GM19239 (cell line): ENCODE data around the gene LAMA2.
A peak's percentile ranks its signal among the peaks of the same experiment; 100 is the strongest.

Source experiments
- DNase-seq: peaks from one replicate; pipeline ENCODE4 v3.0.0; 2011; ENCODE audit warnings: low spot score; ENCODE audit not compliant: insufficient read length
- FAIRE-seq: peaks from 2 replicates; lab custom pipeline; 2011; peaks lifted over from hg19 to GRCh38; lab: Jason Lieb, UNC

The LAMA2 gene

DNA sequence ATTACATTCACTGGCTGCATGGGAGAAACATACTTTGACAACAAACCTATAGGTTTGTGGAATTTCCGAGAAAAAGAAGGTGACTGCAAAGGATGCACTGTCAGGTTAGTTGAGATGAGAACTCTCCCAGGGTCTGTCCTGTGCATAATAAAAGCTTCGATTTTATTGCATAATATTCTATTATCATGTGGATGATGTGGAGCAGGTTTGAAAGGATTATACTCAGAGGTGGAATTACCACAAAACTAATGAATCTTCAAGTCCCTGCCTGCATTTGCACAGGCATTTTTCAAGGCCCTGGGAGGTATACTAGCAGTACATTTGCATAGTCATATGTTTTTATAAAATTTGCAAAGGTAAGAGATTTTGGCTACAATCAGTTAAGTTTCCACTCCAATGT, 577.3 kb downstream of the LAMA2 start:
- DNase-seq: no peak
- no peak for FAIRE-seq

GRCh38 chr6:129469070-129469662, 586.2 kb downstream of the LAMA2 start:
- FAIRE-seq: no peak
- no peak for DNase-seq

GRCh38 chr6:129472239-129472638, 589.3 kb downstream of the LAMA2 start:
- DNase-seq (no peak), FAIRE-seq (no peak)

GRCh38 chr6:129473546-129473945, 590.6 kb downstream of the LAMA2 start:
- no peak for FAIRE-seq
- no peak for DNase-seq

DNA sequence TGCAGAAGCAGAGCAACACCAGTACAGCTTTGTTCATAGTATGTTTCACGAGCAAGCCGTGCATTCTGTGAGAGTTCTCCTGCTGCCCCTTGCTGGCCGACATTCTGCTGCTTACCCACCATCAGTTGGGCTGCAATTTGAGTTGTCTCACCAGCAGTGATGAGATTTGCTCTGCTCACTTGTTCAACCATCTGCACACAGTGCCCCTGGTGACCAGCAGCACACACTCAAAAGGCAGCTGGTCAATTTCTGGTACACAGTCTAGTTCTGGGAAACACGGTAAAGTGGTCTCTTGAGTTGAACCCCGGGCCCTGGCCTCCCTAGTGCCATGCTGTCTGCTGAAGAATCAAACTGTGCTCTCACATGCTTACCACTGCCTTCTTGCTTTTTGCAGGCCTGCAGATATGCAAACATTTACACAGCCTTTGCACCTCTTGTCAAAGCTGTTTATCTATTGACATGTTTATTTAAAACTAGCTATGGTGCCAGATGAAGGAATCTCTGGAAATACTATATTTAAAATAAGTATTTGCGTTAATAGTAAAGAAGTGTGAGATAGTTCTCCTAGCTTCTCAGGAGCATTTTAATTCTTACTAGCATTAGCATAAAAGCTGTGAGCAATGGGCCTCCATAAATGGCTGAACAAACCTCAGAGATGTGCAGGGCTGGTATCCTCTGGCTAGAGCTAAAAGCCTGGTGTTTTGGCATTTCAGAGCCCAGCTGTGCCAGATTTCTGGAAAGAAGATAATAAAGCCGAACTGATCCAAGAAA, 592.7 kb downstream of the LAMA2 start:
- DNase-seq (no peak), FAIRE-seq (no peak)

DNA sequence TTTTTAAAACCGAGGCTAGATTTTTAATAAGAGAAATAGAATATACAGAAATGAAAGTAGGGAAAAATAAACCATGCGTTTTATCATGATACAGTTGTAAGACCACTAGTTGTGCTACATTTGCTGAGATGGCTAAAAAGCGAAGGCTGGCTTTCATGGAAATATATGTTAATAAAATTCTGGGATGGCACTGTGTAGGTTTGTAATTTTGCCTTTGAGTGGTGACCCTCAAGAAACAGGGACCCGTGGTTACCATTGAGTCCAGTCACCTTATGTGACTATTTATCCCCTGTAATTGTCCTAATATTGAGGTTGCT, 593.3 kb downstream of the LAMA2 start:
- no peak for FAIRE-seq

DNA sequence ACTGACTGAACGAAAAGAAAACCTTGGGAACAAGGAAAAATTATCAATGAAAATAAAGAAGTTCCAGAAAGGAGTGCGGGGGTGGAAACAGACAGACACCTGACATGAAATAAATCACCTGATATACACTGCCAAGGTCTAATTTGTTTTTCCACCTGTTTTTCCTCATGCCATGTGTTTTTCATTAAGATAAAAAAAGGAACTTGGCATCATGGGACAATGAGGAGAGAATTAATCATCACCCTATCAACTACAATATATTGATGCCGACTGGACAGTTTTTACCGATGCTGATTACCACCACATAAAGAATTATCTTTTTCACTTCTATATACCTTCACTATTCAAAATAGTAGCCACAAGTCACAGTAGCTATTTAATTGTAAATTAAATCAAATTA, 593.9 kb downstream of the LAMA2 start:
- DNase-seq: no peak
- no peak for FAIRE-seq

More for the DNA sequence above, 593.3 kb downstream of the LAMA2 start:
- DNase-seq: no peak

DNA sequence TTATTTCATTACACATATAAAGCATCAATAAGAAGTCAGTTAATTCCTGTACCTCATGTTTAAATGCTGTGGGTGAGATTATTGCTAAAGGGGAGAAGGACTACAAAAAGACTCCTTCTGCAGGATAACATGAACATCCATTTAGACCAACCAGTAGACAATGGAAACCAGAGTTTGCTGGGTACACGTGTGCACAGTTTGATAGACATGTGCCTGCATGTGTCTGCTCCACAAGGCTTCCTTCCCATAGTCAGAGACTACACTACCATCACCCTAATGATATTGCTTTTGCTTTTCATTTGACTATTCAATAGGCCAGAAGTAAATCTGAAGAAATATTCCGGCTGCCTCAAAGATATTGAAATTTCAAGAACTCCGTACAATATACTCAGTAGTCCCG, 595.4 kb downstream of the LAMA2 start:
- no peak for FAIRE-seq

GRCh38 chr6:129481706-129482105, 598.8 kb downstream of the LAMA2 start:
- FAIRE-seq (no peak), DNase-seq (no peak)

More for the DNA sequence above, 595.4 kb downstream of the LAMA2 start:
- no peak for DNase-seq

DNA sequence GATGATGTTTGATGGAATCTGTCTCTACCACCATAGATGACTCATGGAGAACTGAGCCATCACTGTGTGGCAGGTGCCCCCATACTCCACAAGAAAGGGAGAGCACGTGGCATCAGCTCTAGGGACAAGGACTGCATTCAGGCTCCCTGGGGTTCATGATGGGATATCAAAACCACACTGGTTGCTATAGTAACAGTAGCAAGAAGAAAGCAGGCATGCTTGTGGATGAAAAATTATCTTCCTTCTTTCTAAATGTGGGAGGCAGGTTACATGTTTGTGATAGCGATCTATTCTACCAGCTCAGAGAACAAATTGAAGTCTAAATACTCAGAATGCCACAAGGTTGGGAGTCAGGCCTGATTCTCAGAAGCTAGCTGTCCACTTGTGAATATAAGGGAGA, 602.8 kb downstream of the LAMA2 start:
- DNase-seq (no peak), FAIRE-seq (no peak)

- FAIRE-seq: no peak
- no peak for DNase-seq
Measured at GRCh38 chr6:129486327-129486726, 603.4 kb downstream of the LAMA2 start.

DNA sequence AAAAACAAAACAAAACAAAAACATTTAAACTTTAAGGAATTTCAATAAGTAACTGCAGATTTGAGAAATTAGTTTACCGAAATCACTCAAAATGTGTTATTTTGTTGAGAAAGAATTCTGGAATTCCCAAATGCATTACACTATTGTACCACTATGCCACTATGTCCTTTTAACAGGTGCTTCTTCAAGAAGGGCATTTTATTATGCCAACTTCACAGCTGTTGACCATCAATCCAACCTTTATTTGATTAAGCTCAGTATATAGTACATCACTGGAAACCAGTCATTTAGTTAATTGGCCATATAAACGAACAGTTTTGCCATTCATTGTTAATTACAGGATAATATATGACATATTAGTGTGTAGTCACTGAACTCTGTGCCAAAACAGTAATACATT, 605.4 kb downstream of the LAMA2 start:
- DNase-seq: no peak

DNA sequence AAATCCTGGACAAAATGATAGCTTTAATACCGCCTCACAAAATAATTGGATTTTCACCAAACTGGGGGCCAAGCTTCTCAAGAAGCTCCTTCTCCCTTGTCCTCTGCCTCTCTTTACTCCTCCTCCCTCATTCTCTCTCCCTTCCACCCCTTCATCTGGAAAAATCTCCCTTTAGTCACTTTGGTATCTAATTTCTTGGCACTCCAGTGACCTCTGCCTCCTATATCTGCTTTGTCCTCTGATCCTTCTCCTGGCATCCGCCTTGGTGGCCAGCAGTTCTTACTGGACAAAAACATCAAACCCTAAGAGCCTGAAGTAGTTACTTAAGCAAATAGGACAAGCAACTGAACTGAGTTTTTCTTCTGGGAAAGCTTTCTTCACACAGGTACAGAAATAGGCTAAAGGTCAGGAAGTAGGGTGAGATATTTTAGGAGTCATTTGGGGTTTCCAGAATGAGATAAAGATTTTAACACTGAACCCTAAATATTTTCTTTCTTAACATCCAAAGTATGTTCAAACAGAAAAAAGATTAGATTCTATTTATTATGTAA, 606.4 kb downstream of the LAMA2 start:
- DNase-seq (no peak), FAIRE-seq (peak; percentile 21)

More for the DNA sequence above, 605.4 kb downstream of the LAMA2 start:
- FAIRE-seq: peak; percentile 4

GRCh38 chr6:129490521-129491255, 607.8 kb downstream of the LAMA2 start:
- FAIRE-seq: peak; percentile 95
- peak; percentile 53 for DNase-seq

GRCh38 chr6:129491436-129491835, 608.5 kb downstream of the LAMA2 start:
- FAIRE-seq: no peak
- no peak for DNase-seq

DNA sequence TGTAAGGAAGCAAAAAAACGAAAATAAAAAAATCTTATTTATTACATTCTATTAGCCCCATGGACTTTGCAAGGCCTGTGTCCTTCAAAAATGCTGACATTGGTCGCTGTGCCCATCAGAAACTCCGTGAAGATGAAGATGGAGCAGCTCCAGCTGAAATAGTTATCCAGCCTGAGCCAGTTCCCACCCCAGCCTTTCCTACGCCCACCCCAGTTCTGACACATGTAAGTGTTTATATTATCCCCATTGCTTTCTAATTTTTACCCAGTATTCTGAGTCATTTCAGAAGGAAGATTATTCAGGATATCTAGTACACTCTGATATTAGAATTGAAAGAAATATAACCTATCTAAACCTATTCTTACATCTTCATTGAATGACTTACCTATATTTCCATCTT, 609.3 kb downstream of the LAMA2 start:
- FAIRE-seq (no peak), DNase-seq (no peak)

DNA sequence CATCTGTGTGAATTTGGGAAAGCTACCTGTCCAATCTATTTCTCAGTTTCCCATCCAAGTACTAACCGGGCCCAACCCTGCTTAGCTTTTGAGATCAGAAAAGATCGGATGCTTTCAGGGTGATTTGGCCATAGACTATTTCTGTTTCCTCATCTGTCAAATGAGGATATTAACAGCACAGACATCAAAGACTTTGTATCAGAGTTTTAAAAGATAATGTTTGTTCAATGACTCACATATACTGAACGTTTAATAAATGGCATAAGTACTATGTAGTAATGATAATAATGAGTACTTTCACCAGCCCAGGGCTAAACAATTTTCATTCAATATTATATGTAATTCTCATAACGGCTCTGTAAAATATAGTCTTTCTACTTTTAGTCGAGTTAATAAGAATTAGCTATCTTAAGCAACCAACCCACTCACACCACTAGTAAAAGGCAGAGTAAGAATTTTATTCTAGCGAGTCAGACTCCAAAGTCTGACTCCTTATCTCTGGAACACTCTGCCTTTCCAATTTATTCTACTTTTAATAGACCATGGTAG, 610.5 kb downstream of the LAMA2 start:
- FAIRE-seq (no peak), DNase-seq (no peak)

DNA sequence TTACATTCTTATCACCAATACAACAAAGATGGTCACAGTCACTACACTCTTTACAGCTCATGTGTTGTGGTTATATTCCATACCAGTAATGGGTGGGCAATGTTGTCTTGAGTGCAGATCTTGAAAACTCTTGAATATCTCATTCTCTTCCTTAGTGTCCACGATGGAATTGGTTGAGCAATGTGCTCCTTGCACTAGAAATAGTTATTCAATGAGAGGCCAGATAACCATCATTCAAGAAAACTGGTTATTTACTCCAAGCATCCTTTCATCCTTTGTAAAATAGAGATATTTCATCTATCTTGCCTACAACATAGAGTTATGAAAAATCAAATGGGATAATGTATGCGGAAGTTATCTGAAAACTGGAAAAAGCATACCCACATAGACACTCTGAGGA, 611.2 kb downstream of the LAMA2 start:
- FAIRE-seq: no peak
- no peak for DNase-seq

GRCh38 chr6:129494586-129494985, 611.6 kb downstream of the LAMA2 start:
- no peak for FAIRE-seq

GRCh38 chr6:129495652-129496051, 612.7 kb downstream of the LAMA2 start:
- no peak for DNase-seq
- no peak for FAIRE-seq

More at GRCh38 chr6:129494586-129494985, 611.6 kb downstream of the LAMA2 start:
- no peak for DNase-seq
